IPS DF 4.7 (cell line): ENCODE data around the gene VPS13C.
"Not testable (repeated sequence)": the region's sequence is repeated elsewhere in the genome, so short reads cannot be mapped to it uniquely, and the experiment has no call there.

Experiments used
- DNase-seq: peaks from one replicate; pipeline ENCODE4 v3.0.0-alpha.2; 2013; ENCODE audit warnings: low spot score; ENCODE audit errors: extremely low read depth

Gene VPS13C

GRCh38 chr15:62071711-62072308, 11.6 kb upstream of the VPS13C start:
- DNase-seq: no peak

GRCh38 chr15:62069551-62069950, 9.3 kb upstream of the VPS13C start:
- no peak for DNase-seq

GRCh38 chr15:62068810-62069167, 8.5 kb upstream of the VPS13C start:
- no peak for DNase-seq

GRCh38 chr15:62068071-62068809, 8.0 kb upstream of the VPS13C start:
- DNase-seq: no peak

GRCh38 chr15:62067448-62068044, 7.3 kb upstream of the VPS13C start:
- DNase-seq: no peak

GRCh38 chr15:62066663-62067447, 6.6 kb upstream of the VPS13C start, which contains the start of gene C2CD4A:
Gene C2CD4A (plus strand): TSS chr15:62066977. CDS start chr15:62067614, 637 bp downstream.
- no peak for DNase-seq

GRCh38 chr15:62063825-62064635, 3.8 kb upstream of the VPS13C start:
- DNase-seq: no peak

- no peak for DNase-seq
These were observed 641 bp upstream of the VPS13C start for GRCh38 chr15:62060896-62061280.

- no peak for DNase-seq
These were observed 483 bp downstream of the VPS13C start for GRCh38 chr15:62059816-62060112.

GRCh38 chr15:62059108-62059815, 985 bp downstream of the VPS13C start:
- DNase-seq: no peak

- no peak for DNase-seq
These were observed 1.8 kb downstream of the VPS13C start for GRCh38 chr15:62058327-62059028.

GRCh38 chr15:62057341-62057980, 2.8 kb downstream of the VPS13C start:
- no peak for DNase-seq

- DNase-seq: no peak
These were observed 5.3 kb downstream of the VPS13C start for GRCh38 chr15:62054979-62055378.

GRCh38 chr15:62053439-62054085, 6.7 kb downstream of the VPS13C start:
- no peak for DNase-seq

- DNase-seq: no peak
These were observed 7.5 kb downstream of the VPS13C start for GRCh38 chr15:62052713-62053112.

- DNase-seq: no peak
These were observed 9.1 kb downstream of the VPS13C start for GRCh38 chr15:62051166-62051565.

- DNase-seq: no peak
These were observed 10.1 kb downstream of the VPS13C start for GRCh38 chr15:62050115-62050514.

GRCh38 chr15:62048254-62048653, 12.0 kb downstream of the VPS13C start:
- not testable (repeated sequence) for DNase-seq

- DNase-seq: no peak
These were observed 12.9 kb downstream of the VPS13C start for GRCh38 chr15:62047282-62047827.
